GM12878 (cell line): ENCODE measurements around the gene GHRH. TPM values are rescaled to one million over a fixed set of nuclear protein-coding genes. Genes with fewer than 3 reads are reported as not detected.

ENCODE experiments used
- BCL3 ChIP-seq: IDR thresholded peaks from 2 replicates; pipeline ENCODE4 v1.6.1; 2011; ENCODE audit warnings: borderline replicate concordance, low read depth, mild to moderate bottlenecking, moderate library complexity, low read length; ENCODE audit not compliant: insufficient read depth, poor library complexity, severe bottlenecking
- BMI1 ChIP-seq: fragments of 450-650 bp; IDR thresholded peaks from 2 replicates; pipeline ENCODE4 v1.6.1; 2016; ENCODE audit warnings: mild to moderate bottlenecking, moderate library complexity, borderline replicate concordance
- E2F4 ChIP-seq: IDR thresholded peaks from 2 replicates; pipeline ENCODE4 v1.6.1; 2012; ENCODE audit warnings: low read depth, low read length, improper control_type of control experiment
- EGR1 ChIP-seq, 2 experiments: IDR thresholded peaks; 1 replicate in 1 of 2; 2 replicates in 1 of 2; pipeline ENCODE4 v1.6.1; 2011 to 2012; ENCODE audit warnings: low read depth in 2 of 2, low read length in 2 of 2, borderline replicate concordance in 1 of 2, mild to moderate bottlenecking in 1 of 2, moderate library complexity in 1 of 2
- ELK1 ChIP-seq: IDR thresholded peaks from 2 replicates; pipeline ENCODE4 v1.6.1; 2012; ENCODE audit warnings: low read depth, low read length, improper control_type of control experiment
- MEF2A ChIP-seq: IDR thresholded peaks from 2 replicates; pipeline ENCODE4 v1.6.1; 2011; ENCODE audit warnings: low read depth, mild to moderate bottlenecking, low read length, moderate library complexity; ENCODE audit not compliant: insufficient read depth
- MYB ChIP-seq: fragments of 150-350 bp; IDR thresholded peaks from 2 replicates; pipeline ENCODE4 v1.6.1; 2014; ENCODE audit warnings: mild to moderate bottlenecking, low read depth, low read length, borderline replicate concordance
- NFYB ChIP-seq: IDR thresholded peaks from 2 replicates; pipeline ENCODE4 v1.6.1; 2011; ENCODE audit warnings: low read depth, mild to moderate bottlenecking, low read length, improper control_type of control experiment, moderate library complexity; ENCODE audit not compliant: insufficient read depth
- PML ChIP-seq: IDR thresholded peaks from 2 replicates; pipeline ENCODE4 v1.6.1; 2012; ENCODE audit warnings: low read length, inconsistent platforms
- SIX5 ChIP-seq: IDR thresholded peaks from 2 replicates; pipeline ENCODE4 v1.6.1; 2011; ENCODE audit warnings: mild to moderate bottlenecking, low read depth, low read length, moderate library complexity; ENCODE audit not compliant: severe bottlenecking
- ZNF207 ChIP-seq: fragments of 450-650 bp; IDR thresholded peaks from 2 replicates; pipeline ENCODE4 v1.6.1; 2014; ENCODE audit warnings: antibody characterized with exemption, mild to moderate bottlenecking, borderline replicate concordance
- ZNF592 ChIP-seq: fragments of 450-650 bp; IDR thresholded peaks from 2 replicates; pipeline ENCODE4 v1.6.1; 2017; ENCODE audit warnings: mild to moderate bottlenecking, moderate library complexity
- ZNF687 ChIP-seq: fragments of 450-650 bp; IDR thresholded peaks from 2 replicates; pipeline ENCODE4 v1.6.1; 2017; ENCODE audit warnings: mild to moderate bottlenecking, moderate library complexity
- polyA plus RNA-seq, 11 experiments: library from polyadenylated mRNA; depleted of rRNA in 4 of 11; unstranded in 6 of 11; stranded (reverse) in 5 of 11; fragments of >200 nt; fragmentation: Nextera tagmentation in 4 of 11; fragmentation: Illumina TruSeq in 1 of 11; extraction: Ambion mirVana in 4 of 11; extraction: Trizol in 1 of 11; gene quantifications; 1 replicate in 1 of 11; 2 replicates in 10 of 11; pipeline versions ENCODE4 v1.2.1 to v1.2.3, GENCODE V29; 2011 to 2016; ENCODE audit warnings: inconsistent platforms in 2 of 11, missing spikeins in 2 of 11, low read depth in 1 of 11
- total RNA-seq, 4 experiments: library from RNA; depleted of rRNA in 3 of 4; stranded (reverse); fragments of >200 nt in 3 of 4; fragmentation: Illumina TruSeq in 1 of 4; extraction: Trizol in 1 of 4; gene quantifications; 2 replicates each; pipeline versions ENCODE4 v1.2.1 to v1.2.3, GENCODE V29; 2013 to 2021

GHRH gene
- total and polyA plus RNA-seq, 10 of the 15 experiments (the other 5 are each of a cell fraction or from before 2014, with no cell fraction given), result not detected

GRCh38 chr20:37301120-37301519 lies 39.5 kb upstream of the GHRH start (continued):
- TF ChIP-seq NFYB (no peak), ZNF207 (no peak), PML (no peak), SIX5 (no peak), MEF2A (no peak), ELK1 (no peak), ZNF687 (no peak), BMI1 (no peak), ZNF592 (no peak), EGR1 (IDR thresholded peaks at IDR 0.05; ENCODE audit: borderline replicate concordance in 1 of 2, low read depth in 2 of 2, low read length in 2 of 2) (no peak), MYB (no peak), BCL3 (no peak), E2F4 (no peak)
